HG03520 (cell line): ENCODE results near the gene PRKAB2.
"Not testable (repeated sequence)": the region's sequence is repeated elsewhere in the genome, so short reads cannot be mapped to it uniquely, and the experiment has no call there.

ENCODE experiments used
- ATAC-seq: cut with Tn5 transposase; IDR thresholded peaks from one replicate; pipeline ENCODE4 v1.9.1; 2021; ENCODE audit warnings: mild to moderate bottlenecking, moderate library complexity; ENCODE audit not compliant: unreplicated experiment

Gene PRKAB2

GRCh38 chr1:147111381-147112130, 60.7 kb downstream of the PRKAB2 start:
- ATAC-seq, result no peak

GRCh38 chr1:147110872-147111271, 61.4 kb downstream of the PRKAB2 start:
- no peak for ATAC-seq

GRCh38 chr1:147110434-147110833, 61.8 kb downstream of the PRKAB2 start:
- no peak for ATAC-seq

- ATAC-seq, result no peak
Measured at GRCh38 chr1:147109762-147110161, 62.5 kb downstream of the PRKAB2 start.

DNA sequence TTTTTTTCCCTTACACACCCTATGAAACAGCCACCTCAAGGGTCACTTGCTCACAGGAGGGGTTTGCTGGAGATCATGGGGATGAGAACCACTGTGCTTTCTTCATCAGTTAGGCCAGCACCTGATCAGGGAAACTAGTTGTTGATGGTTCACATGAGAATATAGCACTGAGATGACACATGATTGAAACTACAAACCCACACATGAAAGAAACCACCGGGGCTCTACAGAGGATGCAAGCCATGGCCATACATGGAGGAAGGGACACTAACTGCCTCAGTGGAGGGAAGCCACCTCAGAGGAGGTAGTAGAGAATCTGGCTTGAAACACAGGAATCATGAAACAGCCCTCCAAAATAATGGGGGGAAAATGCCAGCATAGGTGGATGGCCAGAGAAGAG, 63.2 kb downstream of the PRKAB2 start:
- no peak for ATAC-seq

DNA sequence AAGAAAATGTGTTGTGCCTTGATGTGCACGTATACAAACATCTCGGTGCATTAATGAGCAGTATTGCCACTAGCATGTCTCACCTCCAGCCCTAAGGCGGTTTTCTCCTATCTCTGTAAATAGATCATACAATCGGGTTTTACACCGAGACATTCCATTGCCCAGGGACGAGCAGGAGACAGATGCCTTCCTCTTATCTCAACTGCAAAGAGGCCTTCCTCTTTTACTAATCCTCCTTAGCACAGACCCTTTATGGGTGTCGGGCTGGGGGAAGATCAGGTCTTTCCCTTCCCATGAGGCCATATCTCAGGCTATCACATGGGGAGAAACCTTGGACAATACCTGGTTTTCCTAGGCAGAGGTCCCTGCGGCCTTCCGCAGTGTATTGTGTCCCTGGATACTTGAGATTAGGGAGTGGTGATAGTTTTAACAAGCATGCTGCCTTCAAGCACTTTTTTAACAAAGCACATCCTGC, 65.8 kb downstream of the PRKAB2 start:
- ATAC-seq, result not testable (repeated sequence)

DNA sequence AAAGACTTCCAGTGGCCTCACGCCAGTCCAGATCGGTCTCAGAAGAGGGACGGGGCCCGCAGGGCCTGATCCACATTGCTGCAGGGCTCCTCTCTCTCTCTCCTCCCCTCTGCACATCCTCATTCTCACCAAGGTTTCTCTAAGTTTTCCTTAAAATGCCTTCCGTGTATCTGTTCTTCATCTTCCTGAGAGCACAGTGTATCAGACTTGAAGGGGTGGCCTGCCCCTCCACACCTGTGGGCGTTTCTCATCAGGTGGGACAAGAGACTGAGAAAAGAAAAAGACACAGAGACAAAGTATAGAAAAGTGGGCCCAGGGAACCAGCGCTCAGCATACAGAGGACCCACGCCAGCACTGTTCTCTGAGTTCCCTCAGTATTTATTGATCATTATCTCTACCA, 66.4 kb downstream of the PRKAB2 start:
- ATAC-seq, result no peak
